K562 (cell line): Measurements from ENCODE around the gene HEPACAM. TPM values are rescaled to one million over a fixed set of nuclear protein-coding genes. Genes with fewer than 3 reads are reported as not detected.
"Not testable (repeated sequence)": the region's sequence is repeated elsewhere in the genome, so short reads cannot be mapped to it uniquely, and the experiment has no call there.

ENCODE experiments used
- ATAC-seq: fragments of 200-7000 bp; cut with Tn5 transposase; 3 replicates; pipeline ENCODE4 v1.9.1; 2020; ENCODE audit warnings: moderate library complexity
- BruUV-seq: library from RNA; stranded (reverse); fragments of 400-500 nt; replicated peaks from 2 replicates; lab custom pipeline; 2021; lab: Mats Ljungman, UMichigan
- CTCF ChIA-PET: fragments of 300-600 bp; formaldehyde crosslinking; extraction: SDS; loops from one replicate; lab custom pipeline; 2021; ENCODE audit warnings: low intra/inter-chr PET ratio; lab: Yijun Ruan, JAX
- POLR2A ChIA-PET: fragments of 300-600, 350-650 bp; sonication (Branson Sonifier 250); formaldehyde crosslinking; extraction: SDS; loops from one replicate; lab custom pipeline; 2021; ENCODE audit warnings: antibody characterized with exemption, inconsistent platforms; lab: Yijun Ruan, JAX
- DNase-seq, 4 experiments: peaks; one replicate each; pipeline versions ENCODE4 v3.0.0 to v3.0.0-alpha.2; 2011 to 2018; ENCODE audit warnings: low spot score in 3 of 4, mixed read lengths in 3 of 4; ENCODE audit errors: extremely low read depth in 1 of 4
- FAIRE-seq: peaks from 2 replicates; lab custom pipeline; 2011; peaks lifted over from hg19 to GRCh38; lab: Jason Lieb, UNC
- H2AFZ ChIP-seq: 2 replicates; pipeline ENCODE4 v1.6.0; 2011; ENCODE audit warnings: low read depth, low read length, control low read depth, inconsistent platforms
- H3K27ac ChIP-seq: fragments of 200-600 bp; 3 replicates; pipeline ENCODE4 v1.8.0; 2011; ENCODE audit warnings: low read depth, mild to moderate bottlenecking, control low read depth, inconsistent platforms, low read length, moderate library complexity, mixed read lengths; ENCODE audit errors: extremely low read depth
- H3K27me3 ChIP-seq, 2 experiments: fragments of 300-600 bp in 1 of 2; 2 replicates in 1 of 2; 3 replicates in 1 of 2; pipeline versions ENCODE4 v1.6.0 to v1.8.0; 2011; ENCODE audit warnings: inconsistent platforms in 2 of 2, low read length in 2 of 2, mild to moderate bottlenecking in 1 of 2, mixed read lengths in 1 of 2, moderate library complexity in 1 of 2; ENCODE audit not compliant: control insufficient read depth in 2 of 2, insufficient read depth in 2 of 2
- H3K36me3 ChIP-seq: fragments of 300-600 bp; 3 replicates; pipeline ENCODE4 v1.8.0; 2011; ENCODE audit warnings: mild to moderate bottlenecking, low read length, inconsistent platforms; ENCODE audit not compliant: control insufficient read depth, insufficient read depth
- H3K4me1 ChIP-seq, 2 experiments: fragments of 200-600 bp in 1 of 2; replicated peaks in 1 of 2; 2 replicates in 1 of 2; 3 replicates in 1 of 2; pipeline versions ENCODE4 v1.5.1 to v1.8.0; 2011; ENCODE audit warnings: inconsistent platforms in 2 of 2, low read length in 2 of 2, mild to moderate bottlenecking in 1 of 2, mixed read lengths in 1 of 2, moderate library complexity in 1 of 2; ENCODE audit not compliant: control insufficient read depth in 2 of 2, insufficient read depth in 2 of 2
- H3K4me2 ChIP-seq: 2 replicates; pipeline ENCODE4 v1.6.1; 2011; ENCODE audit warnings: low read length, control low read depth, inconsistent platforms, mixed read lengths; ENCODE audit not compliant: insufficient read depth
- H3K4me3 ChIP-seq: fragments of 200-600 bp; sonication (generic), shearing (Covaris generic); 2 replicates; pipeline ENCODE4 v1.5.1; 2016; ENCODE audit warnings: control low read depth, inconsistent platforms
- H3K79me2 ChIP-seq: fragments of 200-600 bp; 3 replicates; pipeline ENCODE4 v1.8.0; 2011; ENCODE audit warnings: low read length, inconsistent platforms; ENCODE audit not compliant: control insufficient read depth, insufficient read depth
- H3K9ac ChIP-seq, 2 experiments: 2 replicates each; pipeline versions ENCODE4 v1.6.0 to v1.6.1; 2011; ENCODE audit warnings: low read depth in 2 of 2, low read length in 2 of 2, control low read depth in 1 of 2, inconsistent platforms in 1 of 2, mild to moderate bottlenecking in 1 of 2, mixed read lengths in 1 of 2; ENCODE audit not compliant: insufficient read depth in 1 of 2
- H3K9me1 ChIP-seq: one replicate; pipeline ENCODE4 v1.6.0; 2011; ENCODE audit warnings: inconsistent platforms, mild to moderate bottlenecking, low read length, moderate library complexity; ENCODE audit not compliant: control insufficient read depth, insufficient read depth
- H3K9me3 ChIP-seq: replicated peaks from 2 replicates; pipeline ENCODE4 v1.5.1; 2011; ENCODE audit warnings: low read depth, low read length, inconsistent platforms; ENCODE audit not compliant: control insufficient read depth, insufficient read depth
- H4K20me1 ChIP-seq: replicated peaks from 2 replicates; pipeline ENCODE4 v1.6.1; 2011; ENCODE audit warnings: low read length, inconsistent platforms, mixed read lengths; ENCODE audit not compliant: control insufficient read depth, insufficient read depth
- CTCF ChIP-seq, 3 experiments: IDR thresholded peaks in 2 of 3; conservative IDR thresholded peaks in 1 of 3; 2 replicates each; pipeline ENCODE4 v1.5.1; 2011 to 2012; ENCODE audit warnings: low read length in 3 of 3, mild to moderate bottlenecking in 3 of 3, control low read depth in 2 of 3, improper control_type of control experiment in 1 of 3, inconsistent platforms in 1 of 3, low read depth in 1 of 3, mixed read lengths in 1 of 3, moderate library complexity in 1 of 3; ENCODE audit not compliant: insufficient read depth in 2 of 3
- KDM2B ChIP-seq: fragments of 250-450 bp; sonication (Bioruptor Pico); IDR thresholded peaks from 2 replicates; pipeline ENCODE4 v1.8.0; 2021; ENCODE audit warnings: mild to moderate bottlenecking, moderate library complexity
- RAD21 ChIP-seq, 2 experiments: fragments of 250-450 bp in 1 of 2; fragments of 450-650 bp in 1 of 2; sonication (Bioruptor Pico) in 1 of 2; formaldehyde crosslinking in 1 of 2; IDR thresholded peaks in 1 of 2; conservative IDR thresholded peaks in 1 of 2; 2 replicates each; pipeline versions ENCODE4 v1.4.0 to v1.8.0; 2020 to 2022; ENCODE audit warnings: mild to moderate bottlenecking in 2 of 2, moderate library complexity in 1 of 2
- WGBS: fragments of 100-300 bp; shearing (Covaris generic); methylation state at CpG from one replicate; pipeline ENCODE4 v1.1.6; 2016; ENCODE audit warnings: low coverage, mixed read lengths; ENCODE audit not compliant: insufficient coverage; ENCODE audit errors: missing lambda C conversion rate; 5-methylcytosine and 5-hydroxymethylcytosine counted together
- in situ Hi-C: fragments of 300-500 bp; cut with MboI; formaldehyde crosslinking; loops from 4 replicates; pipeline ENCODE4 v1.15.0; 2018; ENCODE audit warnings: inconsistent platforms, mixed read lengths
- intact Hi-C: fragments of 100-400 bp; cut with micrococcal nuclease; formaldehyde crosslinking; loops from 2 replicates; pipeline ENCODE4 v1.14.2; 2022
- polyA plus RNA-seq, 8 experiments: library from polyadenylated mRNA; depleted of rRNA in 4 of 8; stranded (reverse) in 5 of 8; unstranded in 3 of 8; fragments of >200 nt; fragmentation: Nextera tagmentation in 2 of 8; fragmentation: Illumina TruSeq in 1 of 8; extraction: Ambion mirVana in 2 of 8; extraction: Trizol in 1 of 8; gene quantifications; 2 replicates each; pipeline versions ENCODE4 v1.2.1 to v1.2.3, GENCODE V29; 2011 to 2014; ENCODE audit warnings: inconsistent platforms in 1 of 8, missing spikeins in 1 of 8
- total RNA-seq, 7 experiments: library from RNA; depleted of rRNA in 6 of 7; stranded (reverse); fragments of >200 nt in 6 of 7; fragmentation: Illumina TruSeq in 2 of 7; extraction: Trizol in 2 of 7; gene quantifications; 2 replicates each; pipeline versions ENCODE4 v1.2.1 to v1.2.3, GENCODE V29; 2011 to 2021; ENCODE audit warnings: low replicate concordance in 1 of 7

Gene HEPACAM
- total and polyA plus RNA-seq, 9 of the 15 experiments (the other 6 are each of a cell fraction or from before 2014, with no cell fraction given): not detected

GRCh38 chr11:124970925-124971324, 35.1 kb upstream of the HEPACAM start:
- no peak overlapping the region for H3K9ac ChIP-seq
- no peaks in the 10 kb centered on the region for H3K79me2 ChIP-seq
- ChIA-PET POLR2A (interaction anchor here (0.6 kb wide), 1 partner anchor 762 kb away, joined by 3 read pairs; no protein-coding TSS in a partner anchor), CTCF (interaction anchor here (1.1 kb wide), 1 partner anchor 171 kb away, joined by 3 read pairs; no protein-coding TSS in a partner anchor)
- in situ Hi-C loops (loop anchor here (25.0 kb wide), 2 partner anchors 366 to 916 kb away; partner anchors contain the start of gene HYLS1), intact Hi-C loops (no loop called here)
- FAIRE-seq (no peak), ATAC-seq (0 out of 3 replicates have a peak, but pooled peaks have one; percentile 48), DNase-seq (peak in 3 of 4 experiments; percentile 4 to 29 (median 19))
- H3K27ac ChIP-seq: no peak overlapping the region
- no peaks in the 10 kb centered on the region; a peak in 1 of 5 replicates for H3K4me1 ChIP-seq
- no peaks in the 10 kb centered on the region for H3K36me3 ChIP-seq
- no peak overlapping the region for H2AFZ ChIP-seq
- H3K9me3 ChIP-seq: no peaks in the 10 kb centered on the region
- H3K27me3 ChIP-seq: no peaks in the 10 kb centered on the region
- H3K4me2 ChIP-seq: no peak overlapping the region
- no peak overlapping the region for H3K4me3 ChIP-seq
- 32% methylated on average over 2 of the region's 2 CpGs for WGBS
- no peaks in the 10 kb centered on the region for H3K9me1 ChIP-seq
- TF ChIP-seq KDM2B (CRISPR knock-in tag): no peak
- peak in 1 of 2 experiments; percentile 41; a peak in 2 of 4 replicates for TF ChIP-seq RAD21 (CRISPR knock-in tag; conservative IDR thresholded peaks at IDR 0.05 in 1 of 2, IDR thresholded peaks at IDR 0.05 in 1 of 2)
- peak in 1 of 3 experiments; percentile 24; a peak in 2 of 6 replicates for TF ChIP-seq CTCF (IDR thresholded peaks at IDR 0.05 in 2 of 3, conservative IDR thresholded peaks at IDR 0.05 in 1 of 3; ENCODE audit: insufficient read depth in 2 of 3, low read depth in 1 of 3, low read length in 3 of 3)
- BruUV-seq: no TSS peak
- no peaks in the 10 kb centered on the region for H4K20me1 ChIP-seq

- ATAC-seq, H3K27ac ChIP-seq, H3K4me2 ChIP-seq, CTCF ChIA-PET, H2AFZ ChIP-seq, DNase-seq, H3K27me3 ChIP-seq, H3K9me1 ChIP-seq, BruUV-seq, H3K4me1 ChIP-seq, H3K36me3 ChIP-seq, H4K20me1 ChIP-seq, H3K9ac ChIP-seq, H3K79me2 ChIP-seq, intact Hi-C loops, H3K9me3 ChIP-seq, FAIRE-seq, H3K4me3 ChIP-seq: not testable (repeated sequence)
- in situ Hi-C loops: loop anchor here (10.0 to 25.0 kb wide), 3 partner anchors 147 to 919 kb away; partner anchors contain the start of genes HYLS1 and TMEM218
- POLR2A ChIA-PET: interaction anchor here (0.6 kb wide), 1 partner anchor 430 kb away, joined by 3 read pairs; no protein-coding TSS in a partner anchor
- WGBS: 42% methylated on average over 4 of the region's 13 CpGs
These were observed 32.4 kb upstream of the HEPACAM start for GRCh38 chr11:124968197-124968596.
